ENCODE results near the gene TERB1.

- TF ChIP-seq, protein P1, sequence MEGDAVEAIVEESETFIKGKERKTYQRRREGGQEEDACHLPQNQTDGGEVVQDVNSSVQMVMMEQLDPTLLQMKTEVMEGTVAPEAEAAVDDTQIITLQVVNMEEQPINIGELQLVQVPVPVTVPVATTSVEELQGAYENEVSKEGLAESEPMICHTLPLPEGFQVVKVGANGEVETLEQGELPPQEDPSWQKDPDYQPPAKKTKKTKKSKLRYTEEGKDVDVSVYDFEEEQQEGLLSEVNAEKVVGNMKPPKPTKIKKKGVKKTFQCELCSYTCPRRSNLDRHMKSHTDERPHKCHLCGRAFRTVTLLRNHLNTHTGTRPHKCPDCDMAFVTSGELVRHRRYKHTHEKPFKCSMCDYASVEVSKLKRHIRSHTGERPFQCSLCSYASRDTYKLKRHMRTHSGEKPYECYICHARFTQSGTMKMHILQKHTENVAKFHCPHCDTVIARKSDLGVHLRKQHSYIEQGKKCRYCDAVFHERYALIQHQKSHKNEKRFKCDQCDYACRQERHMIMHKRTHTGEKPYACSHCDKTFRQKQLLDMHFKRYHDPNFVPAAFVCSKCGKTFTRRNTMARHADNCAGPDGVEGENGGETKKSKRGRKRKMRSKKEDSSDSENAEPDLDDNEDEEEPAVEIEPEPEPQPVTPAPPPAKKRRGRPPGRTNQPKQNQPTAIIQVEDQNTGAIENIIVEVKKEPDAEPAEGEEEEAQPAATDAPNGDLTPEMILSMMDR (IDR thresholded peaks at IDR 0.05; ENCODE audit: poor library complexity) = no peak
- no peak for TF ChIP-seq EZH2 (IDR thresholded peaks at IDR 0.05; ENCODE audit: borderline replicate concordance)
These were observed 44.9 kb upstream of the TERB1 start for GRCh38 chr16:66846266-66846665.

Measured in hepatocyte (in vitro differentiated cells).